ENCODE data around the gene EMP2.
"Not testable (repeated sequence)": the region's sequence is repeated elsewhere in the genome, so short reads cannot be mapped to it uniquely, and the experiment has no call there.

Gene EMP2

DNA sequence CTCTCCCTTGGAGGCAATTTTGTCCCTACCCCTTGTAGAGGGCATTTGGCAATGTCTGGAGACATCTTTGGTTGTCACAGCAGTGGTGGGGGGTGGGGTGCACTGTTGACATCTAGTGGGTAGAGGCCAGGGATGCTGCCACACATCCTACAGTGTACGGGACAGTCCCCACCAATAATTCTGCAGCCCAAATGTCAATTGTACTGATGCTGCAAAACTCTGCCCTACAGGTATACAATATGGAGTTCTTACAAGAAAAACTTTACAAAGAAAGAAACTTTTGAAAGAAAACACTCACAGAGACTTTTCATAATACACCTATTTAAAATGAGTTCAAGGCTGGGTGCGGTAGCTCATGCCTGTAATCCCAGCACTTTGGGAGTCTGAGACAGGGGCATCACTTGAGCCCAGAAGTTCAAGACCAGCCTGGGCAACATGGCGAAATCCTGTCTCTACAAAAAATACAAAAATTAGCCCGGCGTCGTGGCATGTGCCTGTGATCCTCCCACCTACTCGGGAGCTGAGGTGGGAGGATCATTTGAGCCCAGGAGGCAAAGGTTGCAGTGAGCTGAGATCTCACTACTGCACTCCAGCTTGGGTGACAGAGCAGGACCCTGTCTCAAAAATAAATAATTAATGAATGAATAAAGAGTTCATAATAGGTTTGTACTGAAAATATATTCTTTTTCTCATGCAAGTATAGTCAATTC lies 59.4 kb downstream of the EMP2 start:
- no peak for DNase-seq

DNA sequence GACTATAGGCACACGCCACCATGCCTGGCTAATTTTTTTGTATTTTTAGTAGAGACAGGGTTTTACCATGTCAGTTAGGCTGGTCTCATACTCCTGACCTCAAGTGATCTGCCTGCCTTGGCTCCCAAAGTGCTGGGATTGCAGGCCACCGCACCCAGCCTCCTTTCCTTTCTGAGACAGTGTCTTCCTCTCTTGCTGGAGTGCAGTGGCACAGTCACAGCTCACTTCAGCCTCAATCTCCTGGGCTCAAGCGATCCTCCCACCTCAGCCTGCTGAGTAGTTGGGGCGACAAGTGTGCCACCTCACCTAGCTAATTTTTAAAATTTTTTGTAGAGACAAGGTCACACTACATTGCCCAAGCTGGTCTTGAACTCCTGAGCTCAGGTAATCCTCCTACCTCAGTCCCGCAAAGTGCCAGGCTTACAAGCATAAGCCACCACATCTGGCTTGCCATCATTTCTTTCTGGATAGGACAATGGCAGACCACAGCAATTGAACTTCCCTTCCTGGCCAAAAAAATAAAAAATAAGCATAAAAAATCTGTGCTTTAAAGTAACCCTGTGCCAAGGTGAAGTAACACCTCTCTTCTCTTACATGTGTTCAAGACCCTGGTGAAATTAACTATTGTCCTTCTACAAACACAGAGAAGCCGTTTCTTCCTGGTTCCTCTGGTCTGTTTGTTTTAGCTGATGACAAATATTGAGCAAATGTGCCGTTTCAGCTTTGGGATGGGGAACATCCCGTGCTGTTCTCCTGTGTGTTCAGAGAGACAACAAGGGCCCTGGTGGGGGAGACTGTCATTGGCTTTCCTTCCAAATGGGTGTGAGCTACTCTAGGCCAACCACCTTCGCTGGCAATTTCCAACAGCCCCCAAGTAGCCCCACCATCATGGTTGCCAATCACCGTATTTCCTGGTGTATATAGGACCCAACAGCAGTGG lies 60.2 kb downstream of the EMP2 start:
- no peak for DNase-seq

DNA sequence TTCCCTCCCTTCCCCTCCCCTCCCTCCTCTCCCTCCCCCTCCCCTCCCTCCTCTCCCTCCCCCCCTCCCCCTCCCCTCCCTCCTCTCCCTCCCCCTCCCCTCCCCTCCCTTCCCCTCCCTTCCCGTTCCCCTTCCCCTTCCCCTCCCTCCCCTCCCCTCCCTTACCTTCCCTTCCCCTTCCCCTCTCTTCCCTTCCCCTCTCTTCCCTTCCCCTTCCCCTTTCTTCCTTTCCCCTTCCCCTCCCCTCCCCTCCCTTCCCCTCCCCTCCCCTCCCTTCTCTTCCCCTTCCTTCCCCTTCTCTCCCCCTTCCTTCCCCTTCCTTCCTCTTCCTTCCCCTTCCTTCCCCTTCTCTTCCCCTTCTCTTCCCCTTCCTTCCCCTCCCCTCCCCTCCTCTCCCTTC lies 61.1 kb downstream of the EMP2 start:
- no peak for DNase-seq

DNA sequence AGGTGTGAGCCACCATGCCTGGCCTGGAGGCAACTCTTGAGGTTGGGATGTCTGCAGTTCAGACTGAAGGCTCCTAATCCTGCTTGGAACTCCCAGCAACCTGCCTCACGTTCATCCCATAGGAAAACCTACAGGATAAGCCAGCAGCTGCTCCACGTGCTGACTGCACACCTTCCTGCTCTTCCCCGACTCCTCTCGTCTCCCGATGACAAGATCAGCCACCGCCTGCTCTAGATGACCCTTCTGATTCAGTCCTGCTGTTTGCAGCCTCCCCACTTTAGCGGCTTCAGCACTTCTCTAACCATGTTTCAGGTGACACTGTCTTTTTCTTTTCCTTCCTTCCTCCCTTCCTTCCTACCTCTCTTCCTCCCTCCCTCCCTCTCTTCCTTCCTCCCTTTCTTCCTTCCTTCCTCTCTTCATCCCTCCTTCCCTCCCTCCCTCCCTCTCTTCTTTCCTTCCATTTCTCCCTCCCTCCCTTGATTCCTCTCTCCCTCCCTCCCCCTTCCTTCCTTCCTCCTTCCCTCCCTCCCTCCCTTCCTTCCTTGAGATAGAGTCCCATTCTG lies 61.8 kb downstream of the EMP2 start:
- DNase-seq, result no peak

DNA sequence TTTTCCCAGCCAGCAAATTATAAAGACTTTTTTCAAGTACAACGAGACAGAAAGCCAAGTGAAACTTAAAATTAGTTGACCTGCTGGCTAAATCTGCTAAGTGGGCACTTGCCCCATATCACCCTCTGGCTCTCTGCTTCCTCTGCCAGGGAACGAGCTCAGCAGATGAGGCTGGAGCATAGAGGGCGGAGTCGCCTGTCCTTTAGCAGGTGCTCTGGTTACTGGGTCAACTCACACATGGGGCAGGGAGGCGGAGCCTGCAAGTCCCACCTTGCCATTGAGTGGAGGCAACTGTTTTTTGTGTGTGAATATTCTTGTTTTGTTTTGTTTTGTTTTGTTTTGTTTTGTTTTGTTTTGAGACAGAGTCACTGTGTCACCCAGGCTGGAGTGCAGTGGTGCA lies 62.5 kb downstream of the EMP2 start:
- DNase-seq, result no peak

DNA sequence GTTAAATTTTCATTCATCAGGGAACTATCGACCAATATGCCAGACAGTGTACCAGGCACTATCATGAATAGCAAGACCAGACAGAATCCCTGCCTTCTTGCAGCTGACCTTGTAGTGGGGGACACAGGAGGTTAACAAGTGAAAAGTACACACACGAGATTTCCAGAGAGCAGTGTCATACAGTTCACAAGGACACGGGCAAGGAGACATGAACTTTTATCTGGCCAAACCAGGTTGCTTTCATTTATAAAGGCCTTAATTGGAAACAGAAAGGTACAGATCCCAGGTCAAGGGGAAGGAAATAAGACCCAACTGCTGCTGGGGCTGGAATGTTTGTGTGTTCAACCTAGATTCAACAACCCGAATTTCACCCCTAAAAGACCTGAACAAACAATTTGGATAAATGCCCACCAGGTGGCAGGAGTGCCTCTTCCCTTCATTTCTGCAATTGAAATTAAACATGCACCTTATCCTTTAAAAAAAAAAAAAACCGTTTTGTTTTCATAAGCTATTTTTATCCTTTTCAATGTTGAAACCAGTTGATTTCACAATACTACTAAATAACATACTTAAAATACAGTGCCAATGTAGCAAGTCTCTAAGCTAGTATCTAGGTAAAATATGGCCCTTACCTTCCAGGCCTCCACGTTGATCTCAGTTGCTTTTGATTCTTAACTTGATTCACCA lies 65.9 kb downstream of the EMP2 start:
- DNase-seq, result peak; percentile 42

DNA sequence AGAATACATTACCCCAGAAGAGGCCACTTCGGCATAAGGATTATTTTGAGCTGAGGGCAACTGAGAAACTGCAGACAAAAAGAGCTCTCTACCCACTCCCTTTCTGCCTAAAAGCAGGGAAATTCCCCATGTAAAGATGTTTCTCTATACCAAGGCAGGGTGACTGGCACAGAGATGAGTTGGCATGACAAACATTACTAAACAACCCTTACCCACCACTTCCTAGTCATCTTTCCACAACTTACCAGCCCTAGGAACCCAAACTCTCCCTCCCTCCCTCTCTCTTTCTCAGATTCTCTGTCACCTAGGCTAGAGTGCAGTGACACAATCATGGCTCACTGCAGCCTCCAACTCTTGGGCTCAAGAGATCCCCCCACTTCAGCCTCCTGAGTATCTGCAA lies 68.6 kb downstream of the EMP2 start:
- DNase-seq, result no peak

DNA sequence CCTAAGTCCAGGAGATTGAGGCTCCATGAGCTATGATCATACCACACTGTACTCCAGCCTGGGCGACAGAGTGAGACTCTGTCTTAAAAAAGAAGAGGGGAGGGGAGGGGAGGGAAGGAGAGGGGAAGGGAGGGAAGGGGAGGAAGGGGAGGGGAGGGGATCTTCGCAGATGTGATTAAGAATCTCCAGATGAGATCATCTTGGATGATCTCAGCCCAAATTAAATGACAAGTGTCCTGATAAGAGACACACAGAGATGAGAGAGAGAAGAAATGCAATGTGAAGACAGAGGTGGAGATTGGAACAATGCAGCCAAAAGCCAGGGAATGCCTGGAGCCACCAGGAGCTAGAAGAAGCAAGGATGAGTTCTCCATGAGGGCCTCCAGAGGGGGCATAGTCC lies 70.1 kb downstream of the EMP2 start:
- DNase-seq, result no peak

DNA sequence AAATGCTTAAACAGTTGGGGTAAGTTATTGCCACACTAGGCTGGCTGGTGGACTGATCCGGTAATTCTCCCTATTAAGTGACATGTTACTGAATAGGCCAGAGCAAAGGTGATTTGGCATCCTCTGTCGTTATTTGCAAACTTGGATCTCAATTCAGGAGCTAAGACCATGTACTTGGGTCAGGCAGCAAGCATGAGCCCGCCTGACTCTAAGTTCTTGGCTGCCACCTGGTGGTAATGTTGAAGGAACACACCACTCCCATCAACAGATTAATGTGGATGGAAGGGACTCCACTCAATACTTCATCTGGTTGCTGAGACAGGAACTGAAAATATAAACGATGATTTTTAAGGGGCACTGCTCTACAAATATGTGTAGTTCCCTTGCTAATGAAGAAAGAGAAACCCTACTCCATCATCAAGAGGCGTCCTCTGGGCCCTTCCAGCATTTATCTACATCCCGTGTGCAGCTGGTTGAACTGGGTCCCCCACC lies 70.8 kb downstream of the EMP2 start:
- DNase-seq, result peak; percentile 37

DNA sequence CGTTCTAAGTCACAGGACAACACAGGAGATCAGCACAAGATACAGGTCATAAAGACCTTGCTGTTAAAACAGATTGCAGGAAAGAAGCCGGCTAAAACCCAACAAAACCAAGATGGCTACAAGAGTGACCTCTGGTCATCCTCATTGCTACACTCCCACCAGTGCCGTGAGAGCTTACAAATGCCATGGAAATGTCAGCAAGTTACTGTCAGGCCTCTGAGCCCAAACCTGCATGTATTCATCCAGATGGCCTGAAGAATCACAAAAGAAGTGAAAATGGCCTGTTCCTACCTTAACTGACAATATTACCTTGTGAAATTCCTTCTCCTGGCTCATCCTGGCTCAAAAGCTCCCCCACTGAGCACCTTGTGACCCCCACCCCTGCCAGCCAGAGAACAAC lies 75.1 kb downstream of the EMP2 start:
- not testable (repeated sequence) for DNase-seq

DNA sequence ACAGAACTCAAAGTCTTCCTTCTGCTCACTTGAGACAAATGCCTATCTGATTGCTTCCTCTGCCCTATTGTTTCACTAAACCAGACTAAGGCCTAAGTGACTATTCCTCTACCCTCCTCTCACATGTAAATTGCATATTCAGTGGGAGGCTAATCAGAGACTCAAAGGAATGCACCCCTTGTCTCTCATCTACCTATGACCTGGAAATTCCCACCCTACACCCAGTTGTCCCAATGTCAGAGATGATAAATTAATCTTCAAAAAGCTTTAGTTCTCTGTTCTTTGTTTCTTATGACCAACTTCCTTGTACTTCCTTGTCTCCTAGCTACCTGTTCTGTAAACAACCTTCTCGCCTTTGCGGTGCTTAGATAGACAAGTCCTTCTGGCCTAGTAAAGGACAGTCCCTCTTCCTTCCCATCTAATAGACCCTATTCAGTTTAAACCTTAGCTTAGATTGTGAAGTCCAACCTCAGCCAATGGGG lies 76.0 kb downstream of the EMP2 start:
- no peak for DNase-seq

DNA sequence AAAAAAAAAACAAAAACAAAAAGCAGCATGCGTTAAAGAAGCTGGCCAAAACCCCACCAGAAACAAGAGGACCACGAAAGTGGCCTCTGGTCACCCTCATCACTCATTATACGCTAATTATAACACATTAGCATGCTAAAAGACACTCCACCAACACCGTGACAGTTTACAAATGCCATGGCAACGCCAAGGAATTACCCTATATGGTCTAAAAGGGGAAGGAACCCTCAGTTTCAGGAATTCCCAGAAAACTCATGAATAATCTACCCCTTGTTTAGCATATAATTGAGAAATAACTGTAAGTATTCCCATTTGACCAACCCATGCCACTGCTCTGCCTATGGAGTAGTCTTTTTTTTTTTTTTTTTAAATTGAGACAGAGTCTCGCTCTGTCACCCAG lies 77.6 kb downstream of the EMP2 start:
- no peak for DNase-seq

DNA sequence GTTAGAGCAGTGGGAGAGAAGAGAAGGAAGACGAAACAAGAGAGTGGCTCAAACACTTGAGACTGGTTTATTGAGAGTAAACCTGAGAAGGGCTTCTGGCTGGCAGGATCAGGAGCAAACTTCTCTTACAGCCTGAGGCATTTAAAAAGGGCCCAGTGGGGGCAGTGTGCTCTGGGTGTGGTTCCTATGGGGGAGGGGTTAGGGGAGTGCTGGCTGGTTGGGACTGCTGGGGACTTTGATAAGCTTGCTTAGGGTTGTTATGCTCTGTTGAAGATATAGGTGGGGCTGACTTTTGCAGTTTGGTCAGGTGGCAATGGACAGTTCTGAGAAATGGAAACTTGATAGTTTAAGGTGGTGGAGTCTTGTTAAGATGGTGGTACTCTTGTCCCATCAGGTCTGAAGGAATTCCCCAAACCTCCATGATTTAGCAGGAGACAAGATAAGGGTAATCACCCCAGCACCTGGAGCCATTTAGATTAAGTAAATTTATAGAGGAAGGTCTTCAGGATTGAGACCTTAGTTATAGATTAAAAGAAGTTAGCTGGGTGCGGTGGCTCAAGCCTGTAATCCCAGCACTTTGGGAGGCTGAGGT lies 79.3 kb downstream of the EMP2 start:
- DNase-seq, result no peak

DNA sequence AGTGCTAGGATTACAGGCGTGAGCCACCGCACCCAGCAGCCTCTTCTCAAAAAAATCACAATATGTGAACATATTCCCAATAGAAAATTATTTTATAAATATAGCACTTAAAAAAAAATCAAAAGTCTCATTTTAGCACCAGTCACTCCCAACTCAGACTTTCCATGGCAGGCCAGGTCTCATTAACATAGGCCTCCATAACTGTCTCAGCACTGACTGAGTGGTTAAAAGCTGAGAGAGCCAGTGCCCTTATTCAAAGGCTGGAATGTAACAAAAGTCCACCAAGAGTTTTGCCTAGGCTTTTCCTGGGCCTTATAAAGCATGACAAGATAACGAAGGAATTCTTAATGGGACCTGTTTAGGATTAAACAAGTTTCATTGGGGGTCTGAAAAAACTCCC lies 79.8 kb downstream of the EMP2 start:
- DNase-seq, result no peak

DNA sequence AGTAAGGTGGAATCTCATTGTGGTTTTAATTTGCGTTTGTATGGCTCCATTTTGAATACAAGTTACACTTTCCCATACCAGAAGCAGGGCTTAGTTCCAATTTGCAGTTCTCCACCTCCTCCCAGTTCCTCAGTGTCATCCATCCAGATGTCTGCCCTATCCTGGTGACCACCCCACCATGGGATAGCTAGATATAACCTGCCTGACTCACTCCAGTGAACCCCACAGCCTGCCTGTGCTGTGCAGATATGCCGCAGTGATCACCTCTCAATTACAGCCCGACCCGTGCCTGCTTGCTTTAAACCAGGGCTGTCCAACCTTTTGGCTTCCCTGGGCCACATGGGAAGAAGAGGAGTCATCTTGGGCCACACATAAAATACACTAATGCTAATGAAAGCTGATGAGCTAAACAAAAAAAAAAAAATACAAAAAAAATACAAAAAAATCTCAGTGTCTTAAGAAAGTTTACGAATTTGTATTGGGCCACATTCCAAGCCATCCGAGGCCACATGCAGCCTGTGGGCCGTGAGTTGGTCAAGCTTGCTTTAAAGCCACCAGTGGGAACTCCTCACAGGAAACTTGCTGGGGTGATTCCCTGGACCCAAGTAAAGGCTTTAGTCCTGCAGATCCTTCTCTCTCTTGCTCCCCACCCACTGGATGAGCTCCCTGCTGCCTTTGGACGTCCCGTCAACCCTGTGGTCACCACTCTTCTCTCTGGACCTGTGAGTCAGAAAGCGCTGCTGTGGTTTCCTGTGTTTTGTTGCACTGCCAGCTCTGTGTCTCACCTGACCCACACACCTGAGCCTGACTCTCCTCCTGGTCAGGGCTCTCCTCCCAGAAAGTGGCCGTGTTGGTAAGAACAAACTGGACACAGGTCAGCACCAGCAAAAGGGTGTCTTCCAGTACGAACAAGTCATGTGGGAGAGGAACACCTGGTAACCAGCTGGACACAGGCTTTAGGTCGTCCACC lies 83.0 kb downstream of the EMP2 start:
- DNase-seq, result peak; percentile 15

DNA sequence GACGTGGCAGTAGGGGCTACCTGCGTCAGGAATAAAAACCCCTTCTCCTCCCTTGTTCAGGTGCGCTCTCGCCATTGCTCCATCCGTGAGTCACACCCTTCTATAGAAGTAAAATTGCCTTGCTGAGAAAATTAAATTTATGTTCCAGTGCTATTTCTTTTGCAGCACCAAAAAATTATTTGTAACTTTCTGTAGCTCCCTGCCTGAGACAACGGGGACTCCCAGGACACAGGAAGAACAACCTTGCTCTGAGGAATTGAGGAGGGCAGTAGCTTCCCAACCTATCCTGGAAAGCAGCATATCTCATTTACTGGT lies 85.4 kb downstream of the EMP2 start:
- no peak for DNase-seq

DNA sequence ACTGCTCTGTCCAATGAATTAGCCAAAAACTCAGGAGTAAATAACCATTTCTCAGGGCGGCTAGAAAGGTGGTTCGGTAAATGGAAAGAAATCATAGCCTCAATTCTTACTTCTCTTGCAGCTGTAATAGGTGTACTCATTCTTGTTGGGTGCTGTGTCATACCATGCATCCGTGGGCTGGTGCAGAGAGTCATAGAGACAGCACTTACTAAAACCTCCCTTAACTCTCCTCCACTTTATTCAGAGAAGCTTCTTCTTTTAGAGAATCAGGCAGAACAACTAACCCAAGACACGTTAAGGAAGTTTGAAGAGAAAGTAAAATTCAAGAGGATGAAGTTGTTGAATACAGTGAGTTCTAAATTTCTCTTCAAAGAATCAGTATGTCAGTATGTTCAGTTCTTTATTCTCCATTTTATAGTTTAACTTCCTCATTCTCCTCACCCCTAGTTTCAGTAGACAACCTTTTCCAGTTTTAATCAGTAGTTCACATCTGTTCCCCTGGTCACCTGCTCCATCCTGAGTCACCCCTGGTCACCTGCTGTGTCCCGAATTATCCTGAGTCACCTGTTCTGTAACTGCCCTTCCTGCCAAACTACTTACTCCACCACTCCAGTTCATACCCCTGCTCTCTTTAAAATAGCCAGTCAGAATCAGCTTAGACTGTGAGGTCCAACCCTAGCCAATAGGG lies 85.9 kb downstream of the EMP2 start:
- no peak for DNase-seq

DNA sequence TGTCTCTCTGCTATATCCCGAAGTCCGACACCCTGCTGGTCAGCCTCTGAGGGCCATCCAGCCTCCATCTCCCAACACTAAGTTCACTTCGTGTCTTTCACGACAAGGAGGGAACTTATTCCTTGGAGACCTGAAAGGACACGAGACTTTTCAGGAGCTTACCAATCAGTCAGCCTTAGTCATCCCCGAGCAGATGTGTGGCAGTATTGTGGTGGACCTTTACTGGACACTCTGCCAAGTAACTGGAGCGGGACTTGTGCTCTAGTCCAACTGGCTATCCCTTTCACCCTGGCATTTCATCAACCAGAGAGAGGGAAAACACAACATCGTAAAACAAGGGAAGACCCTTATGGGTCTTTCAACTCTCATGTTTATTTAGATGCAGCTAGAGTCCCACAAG lies 87.1 kb downstream of the EMP2 start:
- no peak for DNase-seq

DNA sequence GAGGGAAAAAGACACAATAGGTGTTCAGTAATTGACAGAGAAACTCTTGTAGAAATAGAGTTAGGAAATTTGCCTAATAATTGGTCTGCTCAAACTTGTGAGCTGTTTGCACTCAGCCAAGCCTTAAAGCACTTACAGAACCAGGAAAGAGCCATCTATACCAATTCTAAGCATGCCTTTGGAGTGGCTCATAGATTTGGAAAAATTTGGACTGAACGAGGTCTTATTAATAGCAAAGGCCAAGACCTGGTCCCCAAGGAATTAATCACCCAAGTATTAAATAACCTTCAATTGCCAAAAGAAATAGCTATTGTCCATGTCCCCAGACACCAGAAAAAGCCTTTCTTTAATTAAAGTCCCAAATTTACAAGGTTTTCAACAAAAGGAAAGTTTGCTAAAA lies 90.3 kb downstream of the EMP2 start:
- no peak for DNase-seq

DNA sequence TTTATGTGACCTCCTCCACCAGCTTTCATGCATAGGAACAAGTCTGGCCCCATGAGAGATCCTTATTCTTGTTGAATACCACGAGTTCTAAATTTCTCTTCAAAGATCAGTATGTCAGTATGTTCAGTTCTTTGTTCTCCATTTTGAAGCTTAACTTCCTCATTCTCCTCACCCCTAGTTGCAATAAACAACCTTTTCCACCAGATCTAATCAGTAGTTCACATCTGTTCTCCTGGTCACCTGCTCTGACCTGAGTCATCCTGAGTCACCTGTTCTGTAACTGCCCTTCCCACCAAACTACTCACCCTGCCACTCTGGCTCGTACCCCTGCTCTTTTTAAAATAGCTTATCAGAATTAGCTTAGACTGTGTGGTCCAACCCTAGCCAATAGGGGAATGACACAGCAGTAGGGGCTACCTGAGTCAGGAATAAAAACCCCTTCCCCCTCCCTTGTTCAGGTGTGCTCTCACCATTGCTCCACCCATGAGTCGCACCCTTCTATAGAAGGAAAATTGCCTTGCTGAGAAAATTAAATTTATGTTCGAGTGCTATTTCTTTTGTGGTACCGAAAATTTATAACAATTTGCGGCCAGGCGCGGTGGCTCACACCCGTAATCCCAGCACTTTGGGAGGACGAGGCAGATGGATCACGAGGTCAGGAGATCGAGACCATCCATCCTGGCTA lies 94.6 kb downstream of the EMP2 start:
- DNase-seq, result no peak

Data from right kidney (tissue), 1 donor.